ENCODE data around the gene GALR3.

- TF ChIP-seq CTCF (conservative IDR thresholded peaks at IDR 0.05), result peak; percentile 39; the same call in 1 of the 2 replicates
- no peak for TF ChIP-seq EZH2 (IDR thresholded peaks at IDR 0.05; ENCODE audit: low read depth)
Observed at GRCh38 chr22:37781434-37782059, 41.6 kb upstream of the GALR3 start.
